Activated CD4-positive, alpha-beta memory T cell treated with anti-CD3 and anti-CD28 coated beads, Interleukin-2, amount 10 ng/mL, durations not matched to agents 7 days and 5 days (primary cell): ENCODE measurements around the gene ZDHHC14. TPM values are rescaled to one million over a fixed set of nuclear protein-coding genes. Genes with fewer than 3 reads are reported as not detected.
A peak's percentile ranks its signal among the peaks of the same experiment; 100 is the strongest.
"Not testable (repeated sequence)": the region's sequence is repeated elsewhere in the genome, so short reads cannot be mapped to it uniquely, and the experiment has no call there.

ENCODE experiments used
- CTCF ChIA-PET: fragments of 350-600 bp; sonication (Branson Sonifier 250); formaldehyde crosslinking; loops from one replicate; lab custom pipeline; 2021; ENCODE audit warnings: antibody characterized with exemption, inconsistent platforms; lab: Charles Lee
- POLR2A ChIA-PET: fragments of 350-600 bp; sonication (Branson Sonifier 250); formaldehyde crosslinking; loops from one replicate; lab custom pipeline; 2021; ENCODE audit warnings: antibody characterized with exemption; lab: Charles Lee
- DNase-seq: peaks from one replicate; pipeline ENCODE4 v3.0.0-alpha.2; 2020
- H3K27ac Mint-ChIP-seq: one replicate; pipeline ENCODE4 v1.8.0; 2021; ENCODE audit warnings: mild to moderate bottlenecking, mixed read lengths
- H3K27me3 Mint-ChIP-seq: one replicate; pipeline ENCODE4 v1.8.0; 2021; ENCODE audit warnings: mixed read lengths
- H3K36me3 Mint-ChIP-seq: one replicate; pipeline ENCODE4 v1.8.0; 2021; ENCODE audit warnings: low read depth, mixed read lengths
- H3K4me1 Mint-ChIP-seq: one replicate; pipeline ENCODE4 v1.8.0; 2021; ENCODE audit warnings: mixed read lengths
- H3K4me3 Mint-ChIP-seq: one replicate; pipeline ENCODE4 v1.8.0; 2021; ENCODE audit warnings: mild to moderate bottlenecking, mixed read lengths
- H3K9me3 Mint-ChIP-seq: one replicate; pipeline ENCODE4 v1.8.0; 2021; ENCODE audit warnings: mixed read lengths
- total RNA-seq, 2 experiments: library from RNA; stranded (reverse); gene quantifications; one replicate each; pipeline ENCODE4 v1.2.3, GENCODE V29; 2021

The ZDHHC14 gene
- total RNA-seq, 2 experiments from 2014 or later, result 8.1 to 8.7 TPM

DNA sequence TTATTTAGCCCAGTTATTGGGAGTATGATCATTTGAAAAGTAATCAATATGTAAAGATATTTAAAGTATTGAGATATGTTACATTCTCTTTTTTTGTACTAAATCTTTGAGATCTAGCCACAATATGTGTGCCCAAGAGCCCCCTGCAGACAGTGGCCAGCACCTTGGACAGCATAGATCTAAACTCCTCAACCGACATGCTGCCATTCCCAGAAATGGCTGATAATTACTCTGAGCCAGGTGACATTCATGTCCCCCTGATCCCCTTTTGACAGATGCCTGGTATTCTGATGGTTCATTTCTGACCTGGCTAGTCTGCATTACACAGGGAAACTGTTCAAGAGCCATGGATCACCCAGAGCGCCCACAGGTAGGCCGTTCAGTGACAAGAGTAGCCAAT lies 177.1 kb downstream of the ZDHHC14 start:
- CTCF ChIA-PET, result no interaction called here
- no peaks in the 10 kb centered on the region for H3K9me3 Mint-ChIP-seq
- no peaks in the 10 kb centered on the region for H3K36me3 Mint-ChIP-seq
- no peak overlapping the region for H3K4me3 Mint-ChIP-seq
- POLR2A ChIA-PET, result no interaction called here
- peaks cover 6% of the 10 kb centered on the region for H3K27me3 Mint-ChIP-seq
- DNase-seq, result no peak
- no peak overlapping the region for H3K27ac Mint-ChIP-seq
- peaks cover 46% of the 10 kb centered on the region for H3K4me1 Mint-ChIP-seq

DNA sequence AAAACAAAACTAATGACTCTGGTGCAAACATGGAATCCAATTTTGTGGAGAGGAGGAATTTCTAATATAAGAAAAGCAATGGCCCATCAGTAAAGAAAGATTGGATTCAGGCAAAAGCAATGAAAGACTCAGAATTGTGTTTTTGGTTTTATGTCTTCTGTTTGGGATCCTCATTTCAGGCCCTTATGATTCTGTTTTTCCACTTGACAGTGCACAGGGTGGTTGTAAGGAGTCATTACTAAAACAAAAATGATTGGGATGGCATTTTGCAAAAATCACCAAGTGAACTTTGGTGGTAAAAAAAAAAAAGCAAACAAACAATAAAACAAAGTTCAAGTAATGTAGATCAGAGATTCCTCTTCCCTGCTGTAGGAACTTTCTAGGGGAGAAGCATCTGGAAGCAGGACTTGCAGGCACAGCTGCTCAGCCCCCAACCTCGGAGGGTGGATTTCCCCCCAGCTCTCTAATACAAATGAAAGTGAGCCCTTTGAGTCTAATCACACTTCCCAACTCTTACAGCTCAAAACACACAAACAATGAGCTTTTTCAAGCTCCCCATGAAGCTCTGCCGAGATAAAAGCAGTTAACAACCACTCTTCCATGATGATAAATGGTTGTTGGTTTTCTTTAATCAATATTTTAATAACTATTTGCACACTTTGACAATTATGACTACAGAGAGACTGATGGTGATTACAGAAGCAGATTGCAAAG lies 177.7 kb downstream of the ZDHHC14 start:
- Mint-ChIP-seq H3K4me3 (no peak overlapping the region), H3K27ac (no peak overlapping the region), H3K36me3 (no peaks in the 10 kb centered on the region), H3K4me1 (peaks cover 50% of the 10 kb centered on the region), H3K27me3 (peaks cover 6% of the 10 kb centered on the region), H3K9me3 (no peaks in the 10 kb centered on the region)
- ChIA-PET POLR2A (no interaction called here), CTCF (no interaction called here)
- DNase-seq, result no peak

DNA sequence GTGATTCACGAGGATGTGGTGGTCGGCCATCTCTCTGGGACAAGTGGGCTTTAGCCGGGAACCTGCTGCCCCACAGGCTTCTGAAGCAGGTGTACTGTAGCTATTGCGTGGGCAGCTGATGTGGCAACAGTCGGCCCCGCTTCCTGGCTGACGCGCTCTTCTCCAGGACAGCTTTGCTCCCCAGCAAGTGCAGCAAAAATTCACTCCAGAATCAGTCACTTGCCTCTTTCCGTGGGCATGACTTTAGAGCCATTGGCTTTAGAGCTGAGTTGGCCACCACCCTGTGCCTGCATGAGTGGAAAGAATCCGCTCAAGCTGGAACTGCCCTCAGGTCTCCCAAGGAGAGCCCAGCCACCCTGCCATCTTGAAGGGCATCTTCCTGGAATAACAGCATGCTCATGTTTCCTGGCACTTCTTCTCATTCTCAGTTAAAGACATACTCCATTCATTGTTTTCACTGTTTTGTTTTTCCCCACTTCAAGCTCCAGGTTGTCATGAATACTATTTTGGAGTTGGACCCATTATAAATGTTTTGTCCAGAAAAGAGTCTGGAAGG lies 178.3 kb downstream of the ZDHHC14 start:
- no peak for DNase-seq
- Mint-ChIP-seq H3K27ac (no peak overlapping the region), H3K4me3 (no peak overlapping the region), H3K27me3 (peaks cover 6% of the 10 kb centered on the region), H3K36me3 (no peaks in the 10 kb centered on the region), H3K9me3 (no peaks in the 10 kb centered on the region), H3K4me1 (peaks cover 55% of the 10 kb centered on the region)
- ChIA-PET CTCF (no interaction called here), POLR2A (no interaction called here)

DNA sequence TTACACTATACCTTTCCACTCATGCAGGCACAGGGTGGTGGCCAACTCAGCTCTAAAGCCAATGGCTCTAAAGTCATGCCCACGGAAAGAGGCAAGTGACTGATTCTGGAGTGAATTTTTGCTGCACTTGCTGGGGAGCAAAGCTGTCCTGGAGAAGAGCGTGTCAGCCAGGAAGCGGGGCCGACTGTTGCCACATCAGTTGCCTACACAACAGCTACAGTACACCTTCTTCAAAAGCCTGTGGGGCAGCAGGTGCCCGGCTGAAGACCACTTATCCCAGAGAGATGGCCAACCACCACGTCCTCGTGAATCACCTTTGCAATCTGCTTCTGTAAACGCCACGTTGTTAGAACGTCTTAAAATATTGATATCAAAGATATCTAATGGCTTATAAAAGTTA lies 179.1 kb downstream of the ZDHHC14 start:
- H3K4me3 Mint-ChIP-seq, DNase-seq, CTCF ChIA-PET, H3K9me3 Mint-ChIP-seq, H3K27ac Mint-ChIP-seq, H3K36me3 Mint-ChIP-seq, H3K27me3 Mint-ChIP-seq, POLR2A ChIA-PET: not testable (repeated sequence)
- peaks cover 55% of the 10 kb centered on the region for H3K4me1 Mint-ChIP-seq

DNA sequence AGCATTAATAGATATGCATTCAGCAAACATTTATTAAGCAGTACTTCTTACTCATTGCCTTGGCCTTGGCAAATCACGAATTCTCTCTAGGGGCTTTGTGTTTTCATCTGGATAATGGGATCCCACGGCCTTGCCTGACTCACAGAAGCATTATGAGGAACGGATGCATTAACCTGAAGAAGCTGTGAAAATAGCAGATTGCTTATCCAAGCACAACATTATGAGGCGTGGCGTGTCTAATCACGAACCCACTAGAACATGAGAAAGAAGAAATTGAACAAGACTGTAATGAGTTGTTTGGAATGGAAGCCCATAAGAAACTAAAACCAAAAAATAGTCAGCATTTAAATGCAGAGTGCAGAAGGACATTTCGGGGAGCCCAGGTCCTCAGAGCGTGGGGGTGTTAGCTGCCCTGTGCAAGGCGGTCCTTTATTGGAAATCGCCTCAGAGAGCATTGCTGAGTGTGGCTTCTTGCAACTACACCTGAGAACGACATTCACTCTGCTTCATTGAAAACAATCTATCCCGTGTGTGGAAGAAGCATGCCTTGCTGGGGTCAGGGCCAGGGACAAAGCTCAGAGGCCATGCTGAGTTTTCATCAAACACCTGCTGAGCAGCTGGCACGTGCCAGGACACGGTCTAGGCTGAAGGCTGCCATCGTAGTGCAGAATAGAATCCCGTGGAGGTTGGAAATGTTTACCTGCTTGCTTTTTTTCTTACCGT lies 179.9 kb downstream of the ZDHHC14 start:
- ChIA-PET CTCF (no interaction called here), POLR2A (interaction anchor here (1.3 to 1.9 kb wide), 2 partner anchors 10 to 34 kb away, joined by 3 to 5 read pairs; no protein-coding TSS in a partner anchor)
- no peak for DNase-seq
- peaks cover 54% of the 10 kb centered on the region for H3K4me1 Mint-ChIP-seq
- H3K9me3 Mint-ChIP-seq, result no peaks in the 10 kb centered on the region
- H3K27me3 Mint-ChIP-seq, result peaks cover 7% of the 10 kb centered on the region
- no peak overlapping the region for H3K4me3 Mint-ChIP-seq
- no peaks in the 10 kb centered on the region for H3K36me3 Mint-ChIP-seq
- H3K27ac Mint-ChIP-seq, result no peak overlapping the region

DNA sequence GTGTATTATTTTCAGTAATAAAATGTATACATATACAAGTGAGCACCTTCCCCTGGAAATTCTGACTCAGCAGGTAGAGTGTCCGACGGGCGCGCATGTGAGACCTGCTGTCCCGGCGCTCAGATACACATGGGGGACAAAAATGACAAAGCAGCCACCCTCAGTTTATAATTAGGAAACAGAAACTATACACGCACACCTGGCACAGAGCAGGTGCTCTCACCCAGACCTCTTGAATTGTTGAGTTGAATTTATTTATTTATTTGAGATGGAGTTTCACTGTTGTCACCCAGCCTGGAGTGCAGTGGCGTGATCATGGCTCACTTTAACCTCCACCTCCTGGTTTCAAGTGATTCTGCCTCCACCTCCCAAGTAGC lies 180.4 kb downstream of the ZDHHC14 start:
- Mint-ChIP-seq H3K36me3 (no peaks in the 10 kb centered on the region), H3K9me3 (no peaks in the 10 kb centered on the region), H3K4me3 (no peak overlapping the region), H3K27me3 (peaks cover 8% of the 10 kb centered on the region), H3K4me1 (peaks cover 52% of the 10 kb centered on the region), H3K27ac (no peak overlapping the region)
- no peak for DNase-seq
- CTCF ChIA-PET, result no interaction called here
- POLR2A ChIA-PET, result interaction anchor here (1.3 to 1.9 kb wide), 3 partner anchors 10 to 181 kb away, joined by 3 to 5 read pairs (median 3); no protein-coding TSS in a partner anchor

DNA sequence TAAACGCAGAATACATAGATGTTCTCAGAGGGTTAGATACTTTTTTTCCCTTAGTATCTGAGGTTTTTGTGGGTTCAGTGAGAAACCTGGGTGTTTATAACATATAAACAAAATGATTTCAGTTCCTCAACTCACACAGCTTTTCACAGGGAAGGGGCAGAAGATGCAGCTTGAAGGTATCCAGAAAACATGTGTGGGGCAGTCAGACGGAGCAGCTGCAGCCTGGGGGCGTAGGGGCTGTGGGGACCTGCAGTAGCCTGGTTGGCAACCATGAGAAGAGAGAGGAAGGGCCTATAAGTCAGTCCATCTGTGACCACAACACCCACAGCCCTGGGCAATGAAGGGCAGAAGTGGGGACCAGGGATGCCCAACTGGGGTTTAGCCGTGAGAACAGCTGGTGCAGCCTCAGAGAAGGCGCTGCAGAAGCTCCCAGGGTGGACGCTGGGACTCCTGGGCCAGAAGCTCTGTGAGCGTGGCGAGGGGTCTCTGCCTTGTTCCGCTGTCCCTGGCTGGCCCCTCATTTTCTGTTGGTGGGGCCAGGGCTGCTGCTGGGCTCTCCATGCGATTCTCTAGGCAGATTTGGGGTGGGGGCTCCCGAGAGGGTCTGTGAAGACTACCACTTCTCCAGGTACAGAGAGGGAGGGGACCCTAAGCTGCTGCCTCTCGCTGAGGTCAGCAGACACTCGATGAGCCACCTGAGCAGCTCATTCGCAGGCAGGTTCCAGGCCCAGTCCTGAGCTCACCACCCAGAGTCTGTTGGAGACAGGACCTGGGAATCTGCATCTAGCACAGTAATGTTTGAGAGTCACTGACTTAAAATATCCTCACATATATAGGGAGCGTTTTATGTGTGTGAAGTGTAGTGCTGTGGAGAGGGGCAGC lies 181.2 kb downstream of the ZDHHC14 start:
- Mint-ChIP-seq H3K27me3 (peaks cover 8% of the 10 kb centered on the region), H3K36me3 (no peaks in the 10 kb centered on the region), H3K4me1 (peaks cover 44% of the 10 kb centered on the region), H3K4me3 (no peak overlapping the region), H3K9me3 (no peaks in the 10 kb centered on the region), H3K27ac (no peak overlapping the region)
- POLR2A ChIA-PET, result interaction anchor here (1.3 to 1.9 kb wide), 3 partner anchors 9 to 182 kb away, joined by 3 to 5 read pairs (median 3); no protein-coding TSS in a partner anchor
- CTCF ChIA-PET, result no interaction called here
- DNase-seq, result no peak

DNA sequence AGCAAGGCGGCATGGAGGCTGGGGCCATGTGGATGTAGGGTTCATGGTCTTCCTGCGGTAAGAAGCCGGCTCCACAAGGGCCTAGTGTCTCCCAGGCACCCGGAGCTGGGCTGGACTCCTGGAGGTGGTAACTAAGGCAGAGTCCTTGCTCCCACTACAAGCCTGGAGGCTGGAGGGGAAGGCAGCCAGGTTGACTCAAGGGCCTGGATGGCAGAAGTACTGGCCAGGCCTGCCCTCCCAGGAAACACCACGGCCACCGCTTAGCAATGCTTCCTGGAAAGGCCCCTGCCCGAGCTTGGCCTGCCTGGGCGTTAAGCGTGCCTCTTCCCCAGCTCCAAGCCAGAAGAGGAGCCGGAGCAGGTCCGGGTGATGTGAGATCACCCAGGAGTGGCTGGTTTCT lies 182.0 kb downstream of the ZDHHC14 start:
- DNase-seq, result no peak
- H3K4me3 Mint-ChIP-seq, result no peak overlapping the region
- H3K27me3 Mint-ChIP-seq, result peaks cover 8% of the 10 kb centered on the region
- no peaks in the 10 kb centered on the region for H3K36me3 Mint-ChIP-seq
- ChIA-PET CTCF (no interaction called here), POLR2A (interaction anchor here (1.4 to 1.9 kb wide), 2 partner anchors 8 to 183 kb away, joined by 3 to 5 read pairs; no protein-coding TSS in a partner anchor)
- H3K27ac Mint-ChIP-seq, result no peak overlapping the region
- H3K4me1 Mint-ChIP-seq, result peaks cover 38% of the 10 kb centered on the region
- no peaks in the 10 kb centered on the region for H3K9me3 Mint-ChIP-seq

DNA sequence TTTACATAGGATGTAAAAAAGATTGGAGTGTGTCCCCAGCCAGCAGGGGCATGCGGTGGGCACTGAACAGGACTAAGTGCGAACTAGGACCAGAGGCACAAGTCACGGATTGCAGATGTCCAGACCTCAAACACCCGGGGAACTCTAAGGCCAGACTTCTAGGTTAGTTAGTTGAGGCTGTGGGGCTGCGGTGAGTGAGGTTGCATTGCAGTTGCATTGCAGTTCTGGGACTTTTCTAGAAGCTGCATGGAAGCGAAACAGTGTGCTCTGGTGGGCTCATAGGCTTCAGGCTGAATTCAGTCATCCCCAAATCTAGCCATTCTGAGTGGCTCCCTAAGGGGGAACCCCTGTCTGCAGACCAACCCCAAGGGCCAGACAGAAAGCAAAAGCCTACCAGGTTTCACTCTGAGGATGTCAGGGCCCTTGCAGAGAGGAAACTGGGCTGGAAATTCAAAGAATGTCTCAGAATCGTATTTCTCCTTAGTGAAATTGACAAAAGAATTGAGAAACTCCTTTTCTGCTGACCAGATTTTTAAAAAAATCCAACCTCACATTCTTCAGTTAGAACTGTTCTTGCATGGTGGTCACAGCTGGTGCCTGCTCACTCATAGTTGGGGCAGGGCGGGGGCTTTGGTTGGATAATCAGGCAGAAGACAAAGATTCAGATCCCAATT lies 182.8 kb downstream of the ZDHHC14 start:
- H3K4me3 Mint-ChIP-seq, result no peak overlapping the region
- peak; percentile 25 for DNase-seq
- ChIA-PET POLR2A (no interaction called here), CTCF (no interaction called here)
- peaks cover 4% of the 10 kb centered on the region for H3K27me3 Mint-ChIP-seq
- H3K9me3 Mint-ChIP-seq, result no peaks in the 10 kb centered on the region
- peaks cover 3% of the 10 kb centered on the region for H3K36me3 Mint-ChIP-seq
- peaks cover 31% of the 10 kb centered on the region for H3K4me1 Mint-ChIP-seq
- no peak overlapping the region for H3K27ac Mint-ChIP-seq

DNA sequence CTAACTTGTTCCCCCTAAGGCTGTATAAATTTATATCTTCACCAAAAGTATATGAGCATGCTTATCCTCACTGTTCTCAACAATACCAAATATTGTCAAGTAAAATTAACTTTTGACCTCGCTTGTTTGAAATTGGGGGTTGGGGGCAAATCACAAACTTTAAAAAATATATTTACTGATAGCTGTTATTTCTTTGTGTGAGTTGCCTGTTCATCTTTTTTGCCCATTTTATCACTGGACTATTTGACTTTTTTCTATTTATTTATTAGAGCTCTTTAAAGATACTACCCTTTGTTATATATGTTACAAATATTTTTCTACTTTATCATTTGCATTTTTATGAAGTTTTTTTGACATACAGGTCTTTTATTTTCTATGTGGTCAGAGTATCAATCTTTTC lies 187.7 kb downstream of the ZDHHC14 start:
- Mint-ChIP-seq H3K4me1 (peaks cover 16% of the 10 kb centered on the region), H3K36me3 (peaks cover 3% of the 10 kb centered on the region), H3K27me3 (peaks cover 1% of the 10 kb centered on the region), H3K9me3 (no peaks in the 10 kb centered on the region), H3K4me3 (no peak overlapping the region), H3K27ac (no peak overlapping the region)
- CTCF ChIA-PET, result no interaction called here
- no peak for DNase-seq
- POLR2A ChIA-PET, result no interaction called here

DNA sequence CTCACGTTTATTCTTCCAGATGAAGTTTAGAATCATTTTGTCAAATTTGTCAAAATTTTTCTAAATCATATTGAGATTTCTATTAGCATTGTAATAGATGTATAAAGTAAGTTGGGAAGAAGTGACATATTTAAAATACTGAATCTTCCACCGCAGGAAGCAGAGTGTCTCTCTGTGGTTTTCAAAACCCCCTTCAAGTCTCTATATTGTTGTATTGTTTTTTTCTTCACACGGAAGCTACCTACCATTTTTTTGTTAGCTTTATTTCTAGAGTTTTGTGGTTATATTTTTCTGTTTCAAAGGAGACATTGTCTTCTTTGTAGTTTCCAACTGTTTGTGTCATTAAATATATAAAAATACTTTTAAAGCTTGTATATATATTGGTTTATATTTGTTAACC lies 188.6 kb downstream of the ZDHHC14 start:
- Mint-ChIP-seq H3K27ac (no peak overlapping the region), H3K9me3 (no peaks in the 10 kb centered on the region), H3K27me3 (peaks cover 1% of the 10 kb centered on the region), H3K4me1 (peaks cover 12% of the 10 kb centered on the region), H3K4me3 (no peak overlapping the region), H3K36me3 (peaks cover 3% of the 10 kb centered on the region)
- CTCF ChIA-PET, result interaction anchor here (0.9 to 1.1 kb wide), 3 partner anchors 27 to 246 kb away, joined by 3 to 4 read pairs (median 4); partner anchors contain the start of gene TMEM242
- POLR2A ChIA-PET, result interaction anchor here (1.5 kb wide), 1 partner anchor 189 kb away, joined by 5 read pairs; no protein-coding TSS in a partner anchor
- no peak for DNase-seq

DNA sequence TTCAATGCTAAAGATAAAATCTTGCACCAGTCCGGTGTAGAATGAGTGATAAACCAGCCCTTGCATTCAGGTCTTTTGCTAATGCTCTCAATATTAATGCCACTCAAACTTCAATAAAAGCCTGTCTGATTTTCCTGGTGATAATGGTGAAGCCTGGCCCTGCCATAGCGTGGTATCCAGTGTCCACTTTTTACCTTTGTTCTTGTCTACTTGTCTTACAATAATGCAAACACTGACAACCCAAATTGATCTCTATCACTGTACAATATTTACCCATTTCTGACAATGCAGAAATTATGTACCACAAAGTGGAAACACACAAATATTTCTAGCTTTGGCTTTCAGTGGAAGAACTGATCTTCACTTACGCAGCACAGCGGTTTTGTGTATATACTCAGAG lies 189.1 kb downstream of the ZDHHC14 start:
- peak overlapping the region; percentile 3 for H3K4me3 Mint-ChIP-seq
- no peaks in the 10 kb centered on the region for H3K9me3 Mint-ChIP-seq
- peaks cover 1% of the 10 kb centered on the region for H3K27me3 Mint-ChIP-seq
- no peak overlapping the region for H3K27ac Mint-ChIP-seq
- no peak for DNase-seq
- ChIA-PET POLR2A (interaction anchor here (1.5 to 1.7 kb wide), 2 partner anchors 8 to 190 kb away, joined by 5 read pairs; no protein-coding TSS in a partner anchor), CTCF (interaction anchor here (0.9 to 1.1 kb wide), 3 partner anchors 27 to 246 kb away, joined by 3 to 4 read pairs (median 4); partner anchors contain the start of gene TMEM242)
- peaks cover 12% of the 10 kb centered on the region for H3K4me1 Mint-ChIP-seq
- H3K36me3 Mint-ChIP-seq, result peaks cover 3% of the 10 kb centered on the region
